ENCODE results near the gene TANC1. TPM values are rescaled to one million over a fixed set of nuclear protein-coding genes. Genes with fewer than 3 reads are reported as not detected.

The TANC1 gene
- total and polyA plus RNA-seq, 2 of the 4 experiments (the other 2 are of a cell fraction): 10.2 to 12.9 TPM

DNA sequence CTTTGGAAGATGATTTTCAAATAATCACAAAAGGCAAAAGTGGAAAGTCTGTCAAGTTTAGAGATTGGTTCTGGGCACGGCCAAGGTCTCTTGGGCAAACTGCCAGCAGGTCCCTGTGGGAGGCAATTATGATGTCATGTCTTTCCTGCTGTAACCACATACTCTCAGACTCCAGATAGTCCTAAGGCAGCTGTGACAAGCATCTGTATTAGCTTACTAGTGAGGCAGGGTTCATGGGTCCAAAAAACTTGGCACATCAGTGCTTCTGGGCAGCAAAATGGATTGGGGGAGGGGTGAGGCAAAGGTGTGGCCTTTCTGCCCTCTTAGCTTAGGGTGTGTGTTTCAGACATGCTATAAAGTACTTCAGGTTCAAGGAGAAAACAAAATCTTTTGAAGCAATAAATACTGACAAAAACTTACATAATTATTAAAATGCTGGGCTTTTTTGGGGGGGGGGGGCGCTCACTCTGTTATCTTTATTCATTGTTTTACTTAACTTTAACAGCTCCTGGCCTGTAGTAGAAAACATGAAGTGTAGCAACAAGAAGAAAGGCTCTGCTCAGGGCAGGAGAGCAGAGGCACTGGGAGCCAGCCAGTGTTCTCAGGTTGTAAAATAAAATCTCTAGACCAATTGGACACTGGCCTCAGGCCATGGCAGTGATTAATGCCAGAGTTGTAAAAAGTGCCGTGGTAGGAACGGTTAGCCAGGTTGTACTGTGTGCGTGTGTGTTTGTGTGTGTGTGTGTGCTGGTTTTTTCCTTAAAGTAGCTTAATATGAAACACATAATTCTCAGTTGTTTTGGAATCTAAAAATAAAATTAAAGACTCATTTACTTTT lies 14.3 kb upstream of the TANC1 start:
- in situ Hi-C loops (cut with MboI; ENCODE audit: low sequenced_read_pairs): no loop called here
- no peak overlapping the region for H3K56ac ChIP-seq (ENCODE audit: extremely low read depth, insufficient read depth, low read length)
- H3K4ac ChIP-seq (ENCODE audit: low read depth, low read length): no peak overlapping the region
- no peak overlapping the region for H3K14ac ChIP-seq (replicated peaks; ENCODE audit: low read depth, low read length)
- ChIA-PET POLR2A (ENCODE audit: unreplicated experiment) (interaction anchor here (0.6 kb wide), 2 partner anchors 14 to 77 kb away, joined by 4 to 5 read pairs; no protein-coding TSS in a partner anchor), CTCF (interaction anchor here (0.9 kb wide), 1 partner anchor 18 kb away, joined by 3 read pairs; no protein-coding TSS in a partner anchor)
- H2AK9ac ChIP-seq (replicated peaks; ENCODE audit: low read depth, low read length, poor library complexity): no peak overlapping the region
- no peaks in the 10 kb centered on the region for H3K9me3 ChIP-seq (ENCODE audit: control insufficient read depth, insufficient read depth, low read length)
- H3K9me1 ChIP-seq (ENCODE audit: insufficient read depth, low read length): no peaks in the 10 kb centered on the region
- H2AK5ac ChIP-seq (ENCODE audit: low read depth, low read length): no peak overlapping the region
- H3K27me3 ChIP-seq (ENCODE audit: control insufficient read depth, insufficient read depth, low read length): no peaks in the 10 kb centered on the region
- H2BK120ac ChIP-seq (ENCODE audit: low read depth, low read length): no peak overlapping the region
- H4K8ac ChIP-seq (ENCODE audit: low read depth in 2 of 2, low read length in 2 of 2): no peak overlapping the region
- no peak overlapping the region; the same call in 1 of the 2 replicates for H3K4me2 ChIP-seq (ENCODE audit: low read depth, low read length)
- H3K23ac ChIP-seq (ENCODE audit: low read depth, low read length): no peak overlapping the region
- no peak overlapping the region for H4K5ac ChIP-seq (ENCODE audit: low read depth, low read length)
- WGBS, 2 experiments (ENCODE audit: extremely low coverage in 2 of 2, insufficient read length in 1 of 2): no CpG with 5 or more reads among the region's 5 CpGs
- no peak overlapping the region for H3K9ac ChIP-seq (ENCODE audit: low read depth, low read length)
- H3K4me3 ChIP-seq (ENCODE audit: insufficient read depth, low read depth, low read length): no peak overlapping the region
- no peak overlapping the region for H2BK15ac ChIP-seq (ENCODE audit: low read depth, low read length)
- H4K20me1 ChIP-seq (ENCODE audit: insufficient read depth, low read length): no peaks in the 10 kb centered on the region
- H4K91ac ChIP-seq (ENCODE audit: insufficient read depth, low read depth, low read length): no peak overlapping the region
- no peak overlapping the region for H3K27ac ChIP-seq (ENCODE audit: insufficient read depth, low read length)
- no peak overlapping the region for H2BK5ac ChIP-seq (ENCODE audit: low read depth, low read length, poor library complexity, severe bottlenecking)
- BruUV-seq (replicated peaks): no TSS peak
- dilution Hi-C loops (cut with HindIII; ENCODE audit: low sequenced_read_pairs, unreplicated experiment): no loop called here
- no peak overlapping the region for H3K18ac ChIP-seq (ENCODE audit: low read depth, low read length)
- no peaks in the 10 kb centered on the region for H3K79me1 ChIP-seq (ENCODE audit: low read depth in 1 of 2, low read length in 2 of 2)
- H2AFZ ChIP-seq (replicated peaks; ENCODE audit: low read length, poor library complexity): no peak overlapping the region
- peak; percentile 89 for DNase-seq
- no peaks in the 10 kb centered on the region for H3K36me3 ChIP-seq (ENCODE audit: control insufficient read depth, insufficient read depth, low read length)
- H3K4me1 ChIP-seq (ENCODE audit: control insufficient read depth, insufficient read depth, low read length): peaks cover 6% of the 10 kb centered on the region
- ATAC-seq (ENCODE audit: low read depth): peak; percentile 83
- H2BK20ac ChIP-seq (ENCODE audit: low read depth, low read length): no peak overlapping the region
- intact Hi-C loops (cut with micrococcal nuclease): no loop called here
- TF ChIP-seq CEBPB (IDR thresholded peaks at IDR 0.05; ENCODE audit: low read depth, low read length): 0 out of 2 replicates have a peak, but pooled peaks have one; percentile 40
- TF ChIP-seq MXI1 (IDR thresholded peaks at IDR 0.05; ENCODE audit: borderline replicate concordance, low read depth, low read length): no peak
- no peak for TF ChIP-seq MAFK (IDR thresholded peaks at IDR 0.05; ENCODE audit: low read depth, low read length)
- TF ChIP-seq, protein P1, sequence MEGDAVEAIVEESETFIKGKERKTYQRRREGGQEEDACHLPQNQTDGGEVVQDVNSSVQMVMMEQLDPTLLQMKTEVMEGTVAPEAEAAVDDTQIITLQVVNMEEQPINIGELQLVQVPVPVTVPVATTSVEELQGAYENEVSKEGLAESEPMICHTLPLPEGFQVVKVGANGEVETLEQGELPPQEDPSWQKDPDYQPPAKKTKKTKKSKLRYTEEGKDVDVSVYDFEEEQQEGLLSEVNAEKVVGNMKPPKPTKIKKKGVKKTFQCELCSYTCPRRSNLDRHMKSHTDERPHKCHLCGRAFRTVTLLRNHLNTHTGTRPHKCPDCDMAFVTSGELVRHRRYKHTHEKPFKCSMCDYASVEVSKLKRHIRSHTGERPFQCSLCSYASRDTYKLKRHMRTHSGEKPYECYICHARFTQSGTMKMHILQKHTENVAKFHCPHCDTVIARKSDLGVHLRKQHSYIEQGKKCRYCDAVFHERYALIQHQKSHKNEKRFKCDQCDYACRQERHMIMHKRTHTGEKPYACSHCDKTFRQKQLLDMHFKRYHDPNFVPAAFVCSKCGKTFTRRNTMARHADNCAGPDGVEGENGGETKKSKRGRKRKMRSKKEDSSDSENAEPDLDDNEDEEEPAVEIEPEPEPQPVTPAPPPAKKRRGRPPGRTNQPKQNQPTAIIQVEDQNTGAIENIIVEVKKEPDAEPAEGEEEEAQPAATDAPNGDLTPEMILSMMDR (conservative IDR thresholded peaks at IDR 0.05; ENCODE audit: low read depth, low read length): no peak
- no peak for TF ChIP-seq NFE2L2 (IDR thresholded peaks at IDR 0.05; ENCODE audit: low read depth, low read length)
- TF ChIP-seq RFX5 (IDR thresholded peaks at IDR 0.05; ENCODE audit: low read depth, low read length): no peak
- no peak for TF ChIP-seq BHLHE40 (IDR thresholded peaks at IDR 0.05; ENCODE audit: low read depth, low read length)
- TF ChIP-seq RCOR1 (IDR thresholded peaks at IDR 0.05; ENCODE audit: insufficient replicate concordance, low read length): no peak

Data from IMR-90 (cell line).